Measurements from ENCODE around the gene DYNLT4. TPM values are rescaled to one million over a fixed set of nuclear protein-coding genes. Genes with fewer than 3 reads are reported as not detected.
A peak's percentile ranks its signal among the peaks of the same experiment; 100 is the strongest.

DYNLT4 gene
- total and polyA plus RNA-seq, 5 donors from 2014 or later, result 0.71 to 3.6 (median 2.3) TPM; not detected in 1

DNA sequence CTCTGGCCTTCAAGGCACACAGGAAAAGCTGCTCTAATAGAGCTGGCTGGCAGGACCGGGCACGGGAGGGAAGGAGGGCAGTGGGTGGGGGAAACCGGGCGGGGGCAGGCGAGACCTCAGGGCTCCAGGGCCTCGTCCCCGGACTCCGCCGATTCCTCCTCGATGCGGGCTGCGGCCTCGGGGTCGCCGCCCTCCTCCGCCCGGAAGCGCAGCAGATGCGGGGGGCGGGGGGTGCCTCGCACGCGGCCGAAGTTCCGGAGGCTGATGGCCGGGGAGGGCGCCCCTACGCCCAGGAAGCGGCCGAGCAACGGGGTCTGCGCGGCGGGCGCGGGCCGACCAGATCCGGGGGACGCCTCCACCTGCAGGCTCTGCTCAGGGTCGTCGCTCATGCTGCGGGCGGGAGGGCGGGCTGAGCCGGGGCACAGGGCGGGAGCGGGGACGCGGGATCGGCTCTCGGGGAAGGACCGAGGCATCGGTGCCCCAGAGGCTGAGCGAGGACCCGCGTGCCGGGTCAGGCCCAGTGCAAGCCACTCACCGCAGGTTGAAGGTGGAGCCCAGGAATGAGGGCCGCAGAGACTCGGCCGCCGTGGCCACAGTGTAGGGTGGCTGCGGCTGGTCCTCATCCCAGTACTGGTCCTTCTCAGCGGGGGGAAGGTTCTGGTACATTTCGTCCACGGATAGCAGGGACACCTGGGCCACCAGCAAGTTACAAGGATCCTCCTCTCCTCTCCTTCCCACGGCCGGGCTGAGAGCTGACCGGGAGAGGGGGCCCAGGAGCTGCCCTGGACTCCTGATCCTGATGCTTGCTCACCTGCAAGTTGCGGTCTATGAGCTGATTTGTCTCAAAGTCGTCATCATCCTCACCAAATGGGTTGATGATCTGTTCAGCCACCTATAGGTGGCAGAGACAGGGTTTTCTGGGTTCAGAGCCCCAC, 22.8 kb downstream of the DYNLT4 start:
- no peaks in the 10 kb centered on the region for H3K9me3 ChIP-seq (ENCODE audit: control insufficient read depth in 2 of 2, low read length in 2 of 2)
- H3K36me3 Mint-ChIP-seq, result peaks cover 19% of the 10 kb centered on the region
- ATAC-seq (ENCODE audit: low read depth in 2 of 2), result peak; percentile 7 to 32
- no peaks in the 10 kb centered on the region for H3K9me3 Mint-ChIP-seq
- H3K4me3 ChIP-seq (ENCODE audit: low read depth, low read length), result peak overlapping the region; percentile 57
- H3K4me1 ChIP-seq (ENCODE audit: control insufficient read depth, insufficient read depth, low read length, poor library complexity, severe bottlenecking), result peaks cover 34% of the 10 kb centered on the region
- H3K27ac ChIP-seq (ENCODE audit: insufficient read depth, low read length, poor library complexity, severe bottlenecking), result peak overlapping the region; percentile 36
- no peaks in the 10 kb centered on the region for H3K27me3 ChIP-seq (ENCODE audit: control insufficient read depth, insufficient read depth, low read length)
- H3K4me1 Mint-ChIP-seq, result peaks cover 4 to 36% (median 25%) of the 10 kb centered on the region in 4 donors
- peak overlapping the region; percentile 84 to 88 (median 85) for H3K4me3 Mint-ChIP-seq
- peak overlapping the region; percentile 56 to 88 (median 84) for H3K27ac Mint-ChIP-seq
- H3K36me3 ChIP-seq (ENCODE audit: control insufficient read depth, insufficient read depth, low read length), result peaks cover 17% of the 10 kb centered on the region
- H3K27me3 Mint-ChIP-seq, result no peaks in the 10 kb centered on the region
- DNase-seq, result peak in 2 of 3 donors; percentile 35 to 59

DNA sequence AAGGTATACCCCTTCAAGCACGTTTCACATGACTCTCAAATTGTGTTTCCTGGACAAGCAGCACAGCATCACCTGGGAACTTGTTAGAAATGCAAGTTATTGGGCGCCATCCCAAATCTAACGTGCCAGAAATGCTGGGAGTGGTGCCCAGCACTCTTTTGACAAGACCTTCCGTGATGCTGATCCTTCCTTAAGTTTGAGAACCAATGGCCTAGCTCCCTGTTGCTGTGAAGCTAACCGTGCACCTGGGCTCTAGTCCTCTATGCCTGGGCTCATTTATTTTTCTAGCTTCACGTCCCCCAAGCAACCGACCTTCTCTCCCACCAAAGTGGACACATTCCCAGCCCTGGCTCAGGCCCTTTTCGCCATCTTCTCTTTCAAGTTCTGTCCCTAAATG, 23.5 kb downstream of the DYNLT4 start:
- peak overlapping the region; percentile 57 for H3K4me3 ChIP-seq (ENCODE audit: low read depth, low read length)
- H3K4me1 ChIP-seq (ENCODE audit: control insufficient read depth, insufficient read depth, low read length, poor library complexity, severe bottlenecking), result peaks cover 34% of the 10 kb centered on the region
- peaks cover 4 to 38% (median 27%) of the 10 kb centered on the region in 4 donors for H3K4me1 Mint-ChIP-seq
- ATAC-seq (ENCODE audit: low read depth in 2 of 2), result no peak
- peaks cover 23% of the 10 kb centered on the region for H3K36me3 ChIP-seq (ENCODE audit: control insufficient read depth, insufficient read depth, low read length)
- peak overlapping the region; percentile 47 to 80 (median 74) for H3K4me3 Mint-ChIP-seq
- H3K9me3 Mint-ChIP-seq, result no peaks in the 10 kb centered on the region
- peak overlapping the region; percentile 36 for H3K27ac ChIP-seq (ENCODE audit: insufficient read depth, low read length, poor library complexity, severe bottlenecking)
- no peaks in the 10 kb centered on the region for H3K27me3 Mint-ChIP-seq
- H3K36me3 Mint-ChIP-seq, result peaks cover 24% of the 10 kb centered on the region
- no peaks in the 10 kb centered on the region for H3K9me3 ChIP-seq (ENCODE audit: control insufficient read depth in 2 of 2, low read length in 2 of 2)
- peak overlapping the region; percentile 56 to 88 (median 83) for H3K27ac Mint-ChIP-seq
- H3K27me3 ChIP-seq (ENCODE audit: control insufficient read depth, insufficient read depth, low read length), result no peaks in the 10 kb centered on the region
- DNase-seq, result no peak

DNA sequence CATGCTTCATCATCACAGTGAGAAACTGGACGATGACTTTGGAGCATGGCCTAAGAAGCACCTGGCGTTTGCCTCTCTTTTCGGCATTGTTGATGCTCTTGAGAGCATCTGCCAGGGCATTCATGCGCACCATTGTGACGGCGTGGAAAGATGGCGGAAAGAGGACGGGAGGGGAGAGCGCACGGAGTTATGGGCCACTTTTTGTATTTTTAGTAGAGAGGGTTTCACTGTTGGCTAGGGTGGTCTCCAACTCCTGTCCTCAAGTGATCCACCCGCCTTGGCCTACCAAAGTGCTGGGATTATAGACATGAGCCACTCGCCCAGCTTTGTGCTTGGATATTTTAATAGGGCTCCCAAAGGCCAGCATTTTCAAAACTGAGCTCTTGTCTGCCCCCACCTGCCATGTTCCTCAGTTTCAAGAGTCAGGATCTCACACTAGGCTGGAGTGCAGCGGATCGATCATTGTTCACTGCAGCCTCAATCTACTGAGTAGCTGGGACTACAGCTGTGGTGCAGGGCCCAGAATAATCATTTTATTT, 26.5 kb downstream of the DYNLT4 start:
- ATAC-seq (ENCODE audit: low read depth in 2 of 2), result no peak
- Histone ChIP-seq H3K27ac (ENCODE audit: insufficient read depth, low read length, poor library complexity, severe bottlenecking) (no peak overlapping the region), H3K4me3 (ENCODE audit: low read depth, low read length) (no peak overlapping the region), H3K4me1 (ENCODE audit: control insufficient read depth, insufficient read depth, low read length, poor library complexity, severe bottlenecking) (peaks cover 46% of the 10 kb centered on the region), H3K27me3 (ENCODE audit: control insufficient read depth, insufficient read depth, low read length) (no peaks in the 10 kb centered on the region), H3K9me3 (ENCODE audit: control insufficient read depth in 2 of 2, low read length in 2 of 2) (no peaks in the 10 kb centered on the region), H3K36me3 (ENCODE audit: control insufficient read depth, insufficient read depth, low read length) (peaks cover 43% of the 10 kb centered on the region)
- H3K4me1 Mint-ChIP-seq, result peaks cover 4 to 59% (median 42%) of the 10 kb centered on the region in 4 donors
- no peak for DNase-seq
- H3K36me3 Mint-ChIP-seq, result peaks cover 44% of the 10 kb centered on the region
- H3K27ac Mint-ChIP-seq, result peak overlapping the region in 1 of 3 donors; percentile 32
- no peaks in the 10 kb centered on the region for H3K9me3 Mint-ChIP-seq
- peak overlapping the region in 1 of 4 donors; percentile 64 for H3K4me3 Mint-ChIP-seq
- H3K27me3 Mint-ChIP-seq, result no peaks in the 10 kb centered on the region

DNA sequence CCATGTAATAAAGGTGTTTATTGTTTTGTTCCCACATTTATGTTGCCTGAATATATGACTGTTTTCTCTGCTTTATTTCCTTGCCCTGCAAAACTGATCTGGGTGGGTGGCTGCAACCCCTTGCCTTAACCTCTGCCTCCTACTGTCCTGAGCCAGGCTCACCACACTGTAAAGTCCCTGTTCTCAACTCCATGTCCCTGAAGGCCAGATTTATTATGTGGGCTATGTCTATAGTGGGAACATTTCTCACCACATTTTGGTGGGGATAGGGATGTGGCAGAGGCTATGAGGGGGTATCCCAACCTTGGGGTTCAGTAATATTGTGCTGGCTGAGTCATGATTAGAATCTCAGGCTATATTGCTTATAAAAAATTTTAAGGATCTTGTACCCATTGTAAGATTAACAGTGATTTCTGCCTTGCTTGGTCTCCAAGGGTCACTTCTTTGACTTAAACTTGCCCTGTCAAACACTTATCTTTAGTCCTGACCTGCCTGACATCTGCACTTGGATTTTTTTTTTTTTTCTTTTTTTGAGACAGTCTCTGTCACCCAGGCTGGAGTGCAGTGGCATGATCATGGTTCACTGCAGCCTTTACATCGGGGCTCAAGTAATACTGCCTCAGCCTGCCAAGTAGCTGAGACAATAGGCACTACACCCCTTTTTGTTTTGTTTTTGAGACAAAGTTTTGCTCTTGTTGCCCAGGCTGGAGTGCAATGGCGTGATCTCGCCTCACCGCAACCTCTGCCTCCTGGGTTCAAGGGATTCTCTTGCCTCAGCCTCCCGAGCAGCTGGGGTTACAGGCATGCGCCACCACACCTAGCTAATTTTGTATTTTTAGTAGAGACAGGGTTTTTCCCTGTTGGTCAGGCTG, 28.2 kb downstream of the DYNLT4 start:
- no peak overlapping the region for H3K4me3 ChIP-seq (ENCODE audit: low read depth, low read length)
- Mint-ChIP-seq H3K9me3 (no peaks in the 10 kb centered on the region), H3K4me3 (peak overlapping the region in 2 of 4 donors; percentile 1 to 88), H3K27me3 (no peaks in the 10 kb centered on the region), H3K36me3 (peaks cover 44% of the 10 kb centered on the region), H3K27ac (peak overlapping the region in 2 of 3 donors; percentile 21 to 91), H3K4me1 (peaks cover 0 to 57% (median 37%) of the 10 kb centered on the region in 4 donors)
- ATAC-seq (ENCODE audit: low read depth in 2 of 2), result no peak
- peaks cover 43% of the 10 kb centered on the region for H3K36me3 ChIP-seq (ENCODE audit: control insufficient read depth, insufficient read depth, low read length)
- peaks cover 37% of the 10 kb centered on the region for H3K4me1 ChIP-seq (ENCODE audit: control insufficient read depth, insufficient read depth, low read length, poor library complexity, severe bottlenecking)
- no peaks in the 10 kb centered on the region for H3K9me3 ChIP-seq (ENCODE audit: control insufficient read depth in 2 of 2, low read length in 2 of 2)
- H3K27ac ChIP-seq (ENCODE audit: insufficient read depth, low read length, poor library complexity, severe bottlenecking), result peak overlapping the region; percentile 89
- no peak for DNase-seq
- H3K27me3 ChIP-seq (ENCODE audit: control insufficient read depth, insufficient read depth, low read length), result no peaks in the 10 kb centered on the region

DNA sequence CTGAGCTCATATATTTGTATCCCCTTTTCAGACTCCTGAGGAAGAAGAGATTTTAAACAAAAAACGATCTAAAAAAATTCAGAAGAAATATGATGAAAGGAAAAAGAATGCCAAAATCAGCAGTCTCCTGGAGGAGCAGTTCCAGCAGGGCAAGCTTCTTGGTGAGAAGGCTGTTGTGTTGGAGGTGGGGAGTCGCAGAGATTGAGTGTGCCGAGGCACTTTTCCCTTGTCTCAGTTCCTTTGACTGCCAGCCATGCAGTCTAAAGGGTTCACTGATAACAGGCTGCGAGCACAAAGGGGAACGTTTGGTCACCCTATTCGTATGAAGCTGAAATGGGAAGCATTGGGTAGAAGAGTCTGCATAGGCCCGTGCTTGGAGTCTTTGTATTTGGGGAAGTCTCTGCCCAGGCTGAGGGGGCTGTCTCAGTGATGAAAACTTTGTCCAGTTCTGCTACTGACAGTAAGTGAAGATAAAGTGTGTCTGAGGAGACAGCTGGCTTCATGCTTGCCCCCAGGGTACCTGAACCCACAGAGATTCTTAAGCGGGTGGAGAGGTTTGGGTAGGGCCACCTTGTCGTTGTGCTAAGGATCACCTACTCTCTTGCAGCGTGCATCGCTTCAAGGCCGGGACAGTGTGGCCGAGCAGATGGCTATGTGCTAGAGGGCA, 29.0 kb downstream of the DYNLT4 start:
- peak overlapping the region; percentile 86 to 99 (median 91) for H3K27ac Mint-ChIP-seq
- no peak for ATAC-seq (ENCODE audit: low read depth in 2 of 2)
- peaks cover 30% of the 10 kb centered on the region for H3K4me1 ChIP-seq (ENCODE audit: control insufficient read depth, insufficient read depth, low read length, poor library complexity, severe bottlenecking)
- H3K36me3 ChIP-seq (ENCODE audit: control insufficient read depth, insufficient read depth, low read length), result peaks cover 43% of the 10 kb centered on the region
- H3K36me3 Mint-ChIP-seq, result peaks cover 44% of the 10 kb centered on the region
- peak overlapping the region; percentile 23 to 91 (median 56) for H3K4me3 Mint-ChIP-seq
- H3K27me3 Mint-ChIP-seq, result no peaks in the 10 kb centered on the region
- no peaks in the 10 kb centered on the region for H3K27me3 ChIP-seq (ENCODE audit: control insufficient read depth, insufficient read depth, low read length)
- H3K4me1 Mint-ChIP-seq, result peaks cover 0 to 50% (median 29%) of the 10 kb centered on the region in 4 donors
- H3K27ac ChIP-seq (ENCODE audit: insufficient read depth, low read length, poor library complexity, severe bottlenecking), result peak overlapping the region; percentile 89
- H3K4me3 ChIP-seq (ENCODE audit: low read depth, low read length), result no peak overlapping the region
- no peak for DNase-seq
- no peaks in the 10 kb centered on the region for H3K9me3 Mint-ChIP-seq
- H3K9me3 ChIP-seq (ENCODE audit: control insufficient read depth in 2 of 2, low read length in 2 of 2), result no peaks in the 10 kb centered on the region

DNA sequence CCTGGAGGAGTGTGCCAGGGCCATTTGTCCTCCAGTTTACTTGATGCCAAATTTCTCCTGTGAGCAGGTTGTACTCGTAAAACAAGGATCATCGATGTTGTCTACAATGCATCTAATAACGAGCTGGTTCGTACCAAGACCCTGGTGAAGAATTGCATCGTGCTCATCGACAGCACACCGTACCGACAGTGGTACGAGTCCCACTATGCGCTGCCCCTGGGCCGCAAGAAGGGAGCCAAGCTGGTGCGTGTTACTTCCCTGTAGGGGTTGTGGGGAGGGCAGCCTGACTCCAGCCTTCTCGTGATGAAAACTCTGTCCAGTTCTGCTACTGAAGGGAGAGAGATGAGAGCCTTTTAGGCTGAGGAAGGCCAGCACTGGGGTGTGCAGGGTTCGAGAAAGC, 29.6 kb downstream of the DYNLT4 start:
- Histone ChIP-seq H3K36me3 (ENCODE audit: control insufficient read depth, insufficient read depth, low read length) (peaks cover 43% of the 10 kb centered on the region), H3K4me1 (ENCODE audit: control insufficient read depth, insufficient read depth, low read length, poor library complexity, severe bottlenecking) (peaks cover 30% of the 10 kb centered on the region), H3K4me3 (ENCODE audit: low read depth, low read length) (no peak overlapping the region), H3K27ac (ENCODE audit: insufficient read depth, low read length, poor library complexity, severe bottlenecking) (peak overlapping the region; percentile 89), H3K9me3 (ENCODE audit: control insufficient read depth in 2 of 2, low read length in 2 of 2) (no peaks in the 10 kb centered on the region), H3K27me3 (ENCODE audit: control insufficient read depth, insufficient read depth, low read length) (no peaks in the 10 kb centered on the region)
- no peaks in the 10 kb centered on the region for H3K27me3 Mint-ChIP-seq
- peak overlapping the region; percentile 88 to 96 (median 92) for H3K4me3 Mint-ChIP-seq
- ATAC-seq (ENCODE audit: low read depth in 2 of 2), result no peak
- H3K4me1 Mint-ChIP-seq, result peaks cover 5 to 48% (median 28%) of the 10 kb centered on the region in 4 donors
- no peak for DNase-seq
- H3K9me3 Mint-ChIP-seq, result no peaks in the 10 kb centered on the region
- H3K36me3 Mint-ChIP-seq, result peaks cover 44% of the 10 kb centered on the region
- peak overlapping the region; percentile 86 to 99 (median 91) for H3K27ac Mint-ChIP-seq

DNA sequence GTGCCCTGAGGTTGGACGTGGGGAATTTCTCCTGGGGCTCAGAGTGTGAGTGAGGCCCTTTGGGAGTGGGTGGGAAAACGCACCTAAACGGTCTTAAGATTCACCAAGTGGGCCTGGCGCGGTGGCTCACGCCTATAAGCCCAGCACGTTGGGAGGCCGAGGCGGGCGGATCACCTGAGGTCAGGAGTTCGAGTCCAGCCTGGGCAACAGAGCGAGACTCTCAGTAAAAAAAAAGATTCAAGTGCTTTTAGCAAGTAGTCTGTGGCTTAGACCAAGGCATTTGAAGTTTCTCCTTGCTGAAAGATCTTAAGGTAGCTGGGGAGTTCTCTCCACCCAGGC, 30.5 kb downstream of the DYNLT4 start:
- Mint-ChIP-seq H3K4me3 (peak overlapping the region; percentile 88 to 96 (median 94)), H3K36me3 (peaks cover 43% of the 10 kb centered on the region), H3K4me1 (peaks cover 6 to 48% (median 28%) of the 10 kb centered on the region in 4 donors), H3K9me3 (no peaks in the 10 kb centered on the region), H3K27me3 (no peaks in the 10 kb centered on the region), H3K27ac (peak overlapping the region; percentile 91 to 99 (median 98))
- peaks cover 30% of the 10 kb centered on the region for H3K4me1 ChIP-seq (ENCODE audit: control insufficient read depth, insufficient read depth, low read length, poor library complexity, severe bottlenecking)
- DNase-seq (no peak), ATAC-seq (ENCODE audit: low read depth in 2 of 2) (no peak)
- peak overlapping the region; percentile 89 for H3K27ac ChIP-seq (ENCODE audit: insufficient read depth, low read length, poor library complexity, severe bottlenecking)
- H3K27me3 ChIP-seq (ENCODE audit: control insufficient read depth, insufficient read depth, low read length), result no peaks in the 10 kb centered on the region
- H3K9me3 ChIP-seq (ENCODE audit: control insufficient read depth in 2 of 2, low read length in 2 of 2), result no peaks in the 10 kb centered on the region
- H3K4me3 ChIP-seq (ENCODE audit: low read depth, low read length), result peak overlapping the region; percentile 76
- peaks cover 43% of the 10 kb centered on the region for H3K36me3 ChIP-seq (ENCODE audit: control insufficient read depth, insufficient read depth, low read length)
